Nephron (organoid): ENCODE results near the gene FCSK.

Experiments
- H3K27ac Mint-ChIP-seq, 3 experiments: 2 replicates each; pipeline ENCODE4 v1.8.0; 2020; ENCODE audit warnings: mixed read lengths in 3 of 3, mild to moderate bottlenecking in 2 of 3, moderate library complexity in 1 of 3
- H3K27me3 Mint-ChIP-seq: 2 replicates; pipeline ENCODE4 v1.8.0; 2021; ENCODE audit warnings: low read depth, mild to moderate bottlenecking, moderate library complexity, mixed read lengths
- H3K36me3 Mint-ChIP-seq: 2 replicates; pipeline ENCODE4 v1.8.0; 2020; ENCODE audit warnings: low read depth, mixed read lengths
- H3K4me1 Mint-ChIP-seq: 2 replicates; pipeline ENCODE4 v1.8.0; 2020; ENCODE audit warnings: mixed read lengths
- H3K4me3 Mint-ChIP-seq, 3 experiments: 2 replicates each; pipeline ENCODE4 v1.8.0; 2020; ENCODE audit warnings: mild to moderate bottlenecking in 3 of 3, mixed read lengths in 3 of 3, moderate library complexity in 2 of 3
- H3K9me3 Mint-ChIP-seq: 2 replicates; pipeline ENCODE4 v1.8.0; 2020; ENCODE audit warnings: mixed read lengths
- TF ChIP-seq, protein P1 (sequence below), 3 experiments: fragments of 200-600 bp; sonication (generic); IDR thresholded peaks; one replicate each; pipeline ENCODE4 v1.5.0; 2021; ENCODE audit warnings: antibody characterized with exemption in 3 of 3; ENCODE audit not compliant: unreplicated experiment in 3 of 3

FCSK gene

DNA sequence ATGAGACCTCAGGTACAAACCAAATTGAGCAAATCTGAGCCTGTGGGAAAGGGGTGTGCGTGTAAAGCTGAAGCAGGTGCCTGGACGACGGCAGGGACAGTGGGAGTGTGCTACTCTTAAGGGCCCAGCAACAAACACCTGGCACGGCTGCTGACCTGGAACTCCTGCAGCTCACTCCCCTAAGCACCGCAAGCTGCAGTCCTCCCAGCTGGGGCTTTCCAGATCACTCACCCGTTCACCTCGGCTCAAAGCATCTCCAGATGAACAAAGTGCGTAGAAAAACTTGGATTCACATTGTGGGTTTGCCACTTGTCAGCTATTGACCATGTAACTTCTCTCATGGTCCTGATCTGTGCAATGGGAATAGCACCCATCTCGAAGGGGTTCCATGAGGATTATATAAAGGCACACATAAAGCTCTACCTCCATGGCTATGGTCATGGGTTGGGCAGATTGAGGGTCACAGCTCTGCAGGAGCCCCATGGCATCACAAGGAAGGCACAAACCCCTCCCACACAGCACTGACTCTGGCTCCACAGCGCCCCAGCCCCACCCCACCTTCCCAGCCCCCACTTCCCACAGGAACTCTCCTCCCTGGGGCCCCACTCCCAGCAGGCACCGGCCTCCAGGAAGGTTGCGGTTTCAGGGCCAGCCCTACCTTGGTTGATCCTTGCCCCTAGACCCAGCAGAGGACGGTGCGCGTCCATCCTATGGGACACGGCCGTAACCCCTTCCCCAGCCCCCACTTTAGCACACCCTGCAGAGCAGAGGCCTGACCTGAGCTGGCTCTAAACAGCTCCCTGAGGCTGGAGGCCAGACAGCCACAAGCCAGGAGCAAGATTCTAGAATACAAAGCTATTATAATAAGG is 37.4 kb upstream of the FCSK start:
- Mint-ChIP-seq H3K4me3 (peak overlapping the region in 1 of 3 experiments; percentile 6), H3K9me3 (no peaks in the 10 kb centered on the region), H3K27me3 (no peaks in the 10 kb centered on the region), H3K4me1 (peaks cover 40% of the 10 kb centered on the region), H3K27ac (peak overlapping the region; percentile 59 to 69 (median 68)), H3K36me3 (peaks cover 22% of the 10 kb centered on the region)
- TF ChIP-seq, protein P1, sequence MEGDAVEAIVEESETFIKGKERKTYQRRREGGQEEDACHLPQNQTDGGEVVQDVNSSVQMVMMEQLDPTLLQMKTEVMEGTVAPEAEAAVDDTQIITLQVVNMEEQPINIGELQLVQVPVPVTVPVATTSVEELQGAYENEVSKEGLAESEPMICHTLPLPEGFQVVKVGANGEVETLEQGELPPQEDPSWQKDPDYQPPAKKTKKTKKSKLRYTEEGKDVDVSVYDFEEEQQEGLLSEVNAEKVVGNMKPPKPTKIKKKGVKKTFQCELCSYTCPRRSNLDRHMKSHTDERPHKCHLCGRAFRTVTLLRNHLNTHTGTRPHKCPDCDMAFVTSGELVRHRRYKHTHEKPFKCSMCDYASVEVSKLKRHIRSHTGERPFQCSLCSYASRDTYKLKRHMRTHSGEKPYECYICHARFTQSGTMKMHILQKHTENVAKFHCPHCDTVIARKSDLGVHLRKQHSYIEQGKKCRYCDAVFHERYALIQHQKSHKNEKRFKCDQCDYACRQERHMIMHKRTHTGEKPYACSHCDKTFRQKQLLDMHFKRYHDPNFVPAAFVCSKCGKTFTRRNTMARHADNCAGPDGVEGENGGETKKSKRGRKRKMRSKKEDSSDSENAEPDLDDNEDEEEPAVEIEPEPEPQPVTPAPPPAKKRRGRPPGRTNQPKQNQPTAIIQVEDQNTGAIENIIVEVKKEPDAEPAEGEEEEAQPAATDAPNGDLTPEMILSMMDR (IDR thresholded peaks at IDR 0.05; ENCODE audit: unreplicated experiment in 3 of 3) = no peak

DNA sequence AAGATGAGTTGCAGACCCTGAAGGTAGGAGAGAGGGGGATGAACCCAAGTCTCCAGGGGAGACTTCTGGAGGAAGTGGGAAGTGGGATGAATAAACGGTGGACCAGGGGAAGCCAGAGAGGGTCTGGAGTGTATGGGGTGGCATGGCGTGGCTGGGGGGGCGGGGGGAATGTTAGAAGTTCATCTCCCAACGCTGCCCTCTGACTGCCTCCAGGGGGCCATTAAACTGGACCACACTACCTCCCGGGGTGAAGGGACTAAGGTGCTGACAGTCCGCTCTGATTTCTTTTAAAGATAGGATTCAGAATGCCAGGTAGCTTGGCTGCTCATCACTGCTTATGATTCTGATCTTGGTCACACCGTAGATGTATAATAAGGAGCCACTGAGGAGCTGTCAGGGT is 36.7 kb upstream of the FCSK start:
- Mint-ChIP-seq H3K27ac (peak overlapping the region; percentile 59 to 79 (median 68)), H3K36me3 (peaks cover 24% of the 10 kb centered on the region), H3K4me1 (peaks cover 47% of the 10 kb centered on the region), H3K9me3 (no peaks in the 10 kb centered on the region), H3K4me3 (peak overlapping the region in 1 of 3 experiments; percentile 6), H3K27me3 (no peaks in the 10 kb centered on the region)
- TF ChIP-seq, protein P1 (IDR thresholded peaks at IDR 0.05; ENCODE audit: unreplicated experiment in 3 of 3) = no peak

DNA sequence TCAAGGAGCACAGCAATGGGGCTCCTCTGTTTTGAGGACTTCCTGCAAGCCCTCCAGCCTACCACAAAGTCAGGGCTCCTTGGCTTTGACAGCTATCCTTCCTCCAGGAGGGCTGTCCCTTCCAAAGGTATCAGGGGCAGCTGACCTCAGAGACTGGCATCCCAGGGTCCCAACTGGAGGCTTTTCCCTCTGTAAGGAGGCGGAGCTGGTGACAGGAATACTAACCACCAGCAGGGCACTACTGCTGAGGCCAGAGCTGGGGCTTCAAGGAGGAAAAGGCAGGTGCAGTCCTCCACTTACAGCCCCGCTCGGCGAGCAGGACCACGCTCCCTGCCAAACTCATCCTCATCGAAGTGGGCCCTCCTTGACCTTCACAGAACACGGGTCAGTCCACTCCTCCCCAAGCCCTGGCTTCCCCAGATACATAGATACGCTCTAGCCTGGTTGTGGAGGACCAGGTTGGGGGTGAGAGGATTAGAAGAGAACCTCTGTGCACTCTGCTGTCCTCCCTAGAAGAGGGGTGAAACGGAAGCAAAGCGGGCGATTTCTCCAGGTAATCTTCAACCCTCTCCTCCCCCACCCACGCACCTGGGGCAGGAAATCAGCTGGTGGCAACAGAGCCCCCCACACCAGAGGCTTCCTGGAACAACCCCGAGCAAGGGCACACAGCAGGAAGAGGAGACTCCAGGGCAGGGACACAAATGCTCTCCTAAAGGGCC is 36.0 kb upstream of the FCSK start:
- no peaks in the 10 kb centered on the region for H3K27me3 Mint-ChIP-seq
- peak overlapping the region; percentile 59 to 79 (median 68) for H3K27ac Mint-ChIP-seq
- H3K9me3 Mint-ChIP-seq = no peaks in the 10 kb centered on the region
- H3K36me3 Mint-ChIP-seq = peaks cover 28% of the 10 kb centered on the region
- no peak overlapping the region for H3K4me3 Mint-ChIP-seq
- TF ChIP-seq, protein P1 (IDR thresholded peaks at IDR 0.05; ENCODE audit: unreplicated experiment in 3 of 3) = no peak
- peaks cover 51% of the 10 kb centered on the region for H3K4me1 Mint-ChIP-seq

DNA sequence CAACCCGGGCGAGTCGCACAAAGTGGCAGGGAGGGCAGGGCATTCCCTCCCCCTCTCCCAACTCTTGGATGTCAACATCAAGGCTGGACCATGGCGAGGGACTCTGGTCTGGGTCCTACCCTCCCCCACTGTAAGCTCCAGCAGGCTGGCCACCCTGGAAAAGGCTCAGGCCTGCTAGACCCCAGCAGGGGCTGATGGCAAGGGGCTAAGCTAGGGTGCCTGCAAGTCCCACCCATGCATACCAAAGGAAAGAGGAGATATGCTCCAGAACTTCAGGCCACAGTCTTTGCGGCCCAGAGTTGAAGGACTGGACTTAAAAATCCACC is 35.4 kb upstream of the FCSK start:
- H3K4me1 Mint-ChIP-seq = peaks cover 51% of the 10 kb centered on the region
- H3K27me3 Mint-ChIP-seq = no peaks in the 10 kb centered on the region
- peak overlapping the region in 2 of 3 experiments; percentile 14 to 68 for H3K27ac Mint-ChIP-seq
- TF ChIP-seq, protein P1 (IDR thresholded peaks at IDR 0.05; ENCODE audit: unreplicated experiment in 3 of 3) = no peak
- H3K36me3 Mint-ChIP-seq = peaks cover 28% of the 10 kb centered on the region
- H3K9me3 Mint-ChIP-seq = no peaks in the 10 kb centered on the region
- no peak overlapping the region for H3K4me3 Mint-ChIP-seq

DNA sequence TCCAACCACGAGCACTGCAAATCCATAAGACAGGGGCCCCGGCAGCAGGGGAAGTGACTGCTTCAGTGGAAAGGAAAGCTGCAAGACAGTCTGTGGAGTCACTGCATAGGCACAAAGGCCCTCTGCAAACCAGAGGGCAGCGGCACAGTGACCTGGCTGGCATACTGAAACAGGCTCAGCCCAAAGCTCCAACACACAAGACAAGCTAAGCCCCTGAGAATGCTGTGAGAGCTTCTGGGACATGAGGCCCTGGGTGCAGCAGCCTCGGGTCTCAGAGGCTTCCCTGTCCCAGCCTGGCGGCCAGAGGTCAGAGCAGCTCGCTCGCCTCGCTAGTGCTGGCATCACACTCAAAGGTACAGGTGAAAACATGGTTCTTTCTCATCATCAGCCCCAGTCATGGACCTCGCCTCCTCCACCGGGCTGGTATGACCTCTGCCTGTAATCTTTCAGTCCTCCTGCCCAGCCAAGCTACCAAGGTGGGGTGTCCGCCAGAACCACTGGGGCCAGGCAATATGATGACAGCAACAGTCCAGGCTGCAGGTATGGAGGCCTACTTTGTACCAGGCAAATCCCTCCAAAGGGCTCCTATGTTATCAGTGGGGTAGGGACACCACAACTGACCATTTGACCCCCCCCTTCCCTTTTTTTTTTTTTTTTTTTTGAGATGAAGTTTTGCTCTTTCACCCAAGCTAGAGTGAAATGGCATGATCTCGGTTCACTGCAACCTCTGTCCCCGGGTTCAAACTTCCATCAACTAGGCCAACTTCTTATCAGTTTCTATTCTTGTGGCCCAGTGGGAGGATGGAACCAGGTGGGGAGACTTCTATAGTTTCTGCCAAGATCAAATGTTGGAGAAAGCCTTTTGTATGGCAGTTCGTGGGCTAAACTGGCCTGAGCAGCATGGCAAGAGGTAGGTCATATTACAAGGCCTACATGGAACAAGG is 34.7 kb upstream of the FCSK start:
- no peaks in the 10 kb centered on the region for H3K9me3 Mint-ChIP-seq
- H3K4me3 Mint-ChIP-seq = no peak overlapping the region
- H3K27ac Mint-ChIP-seq = peak overlapping the region in 2 of 3 experiments; percentile 14 to 74
- H3K36me3 Mint-ChIP-seq = peaks cover 25% of the 10 kb centered on the region
- peaks cover 47% of the 10 kb centered on the region for H3K4me1 Mint-ChIP-seq
- no peaks in the 10 kb centered on the region for H3K27me3 Mint-ChIP-seq
- TF ChIP-seq, protein P1 (IDR thresholded peaks at IDR 0.05; ENCODE audit: unreplicated experiment in 3 of 3) = no peak
